GM23248 (cell line): Measurements from ENCODE around the gene RUFY4.

Experiments used
- EZH2 ChIP-seq: fragments of 200-600 bp; sonication (generic); IDR thresholded peaks from 2 replicates; pipeline ENCODE4 v1.6.1; 2018; ENCODE audit warnings: antibody characterized with exemption, mild to moderate bottlenecking; ENCODE audit not compliant: insufficient read depth, poor library complexity, severe bottlenecking
- EZH2phosphoT487 ChIP-seq: fragments of 200-600 bp; sonication (generic); IDR thresholded peaks from 2 replicates; pipeline ENCODE4 v1.6.1; 2018; ENCODE audit warnings: antibody characterized with exemption, moderate library complexity, mild to moderate bottlenecking, low read depth; ENCODE audit not compliant: insufficient read depth

GRCh38 chr2:218063896-218064295 lies 5.2 kb upstream of the RUFY4 start:
- TF ChIP-seq EZH2 (no peak), EZH2phosphoT487 (no peak)
